Hepatocyte (in vitro differentiated cells): ENCODE results near the gene RPS13.
"Not testable (repeated sequence)": the region's sequence is repeated elsewhere in the genome, so short reads cannot be mapped to it uniquely, and the experiment has no call there.

Experiments used
- EZH2 ChIP-seq: fragments of 200-600 bp; sonication (generic); IDR thresholded peaks from 2 replicates; pipeline ENCODE4 v1.6.1; 2016; ENCODE audit warnings: antibody characterized with exemption, mild to moderate bottlenecking, borderline replicate concordance
- EZH2phosphoT487 ChIP-seq: fragments of 200-600 bp; sonication (generic); IDR thresholded peaks from one replicate; pipeline ENCODE4 v1.6.1; 2018; ENCODE audit warnings: antibody characterized with exemption, mild to moderate bottlenecking, low read depth, moderate library complexity; ENCODE audit not compliant: unreplicated experiment, severe bottlenecking
- TF ChIP-seq, protein P1 (sequence below): fragments of 200-600 bp; sonication (generic); IDR thresholded peaks from 2 replicates; pipeline ENCODE4 v1.5.1; 2016; ENCODE audit warnings: antibody characterized with exemption, mild to moderate bottlenecking; ENCODE audit not compliant: poor library complexity

DNA sequence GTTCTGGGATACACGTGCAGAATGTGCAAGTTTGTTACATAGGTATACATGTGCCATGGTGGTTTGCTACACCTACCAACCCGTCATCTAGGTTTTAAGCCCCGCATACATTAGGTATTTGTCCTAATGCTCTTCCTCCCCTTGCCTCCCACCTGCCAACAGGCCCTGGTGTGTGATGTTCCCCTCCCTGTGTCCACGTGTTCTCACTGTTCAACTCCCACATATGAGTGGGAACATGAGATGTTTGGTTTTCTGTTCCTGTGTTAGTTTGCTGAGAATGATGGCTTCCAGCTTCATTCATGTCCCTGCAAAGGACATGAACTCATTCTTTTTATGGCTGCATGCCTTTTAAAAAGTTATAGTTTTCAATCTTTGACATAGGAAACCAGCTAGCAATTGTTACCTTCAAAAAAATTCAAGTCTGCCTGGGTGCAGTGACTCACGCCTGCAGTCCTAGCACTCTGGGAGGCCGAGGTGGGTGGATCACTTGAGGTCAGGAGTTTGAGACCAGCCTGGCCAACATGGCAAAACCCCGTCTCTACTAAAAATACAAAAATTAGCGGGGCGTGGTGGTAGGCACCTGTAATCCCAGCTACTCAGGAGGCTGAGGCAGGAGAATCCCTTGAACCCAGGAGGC, 28.1 kb upstream of the RPS13 start:
- TF ChIP-seq, protein P1, sequence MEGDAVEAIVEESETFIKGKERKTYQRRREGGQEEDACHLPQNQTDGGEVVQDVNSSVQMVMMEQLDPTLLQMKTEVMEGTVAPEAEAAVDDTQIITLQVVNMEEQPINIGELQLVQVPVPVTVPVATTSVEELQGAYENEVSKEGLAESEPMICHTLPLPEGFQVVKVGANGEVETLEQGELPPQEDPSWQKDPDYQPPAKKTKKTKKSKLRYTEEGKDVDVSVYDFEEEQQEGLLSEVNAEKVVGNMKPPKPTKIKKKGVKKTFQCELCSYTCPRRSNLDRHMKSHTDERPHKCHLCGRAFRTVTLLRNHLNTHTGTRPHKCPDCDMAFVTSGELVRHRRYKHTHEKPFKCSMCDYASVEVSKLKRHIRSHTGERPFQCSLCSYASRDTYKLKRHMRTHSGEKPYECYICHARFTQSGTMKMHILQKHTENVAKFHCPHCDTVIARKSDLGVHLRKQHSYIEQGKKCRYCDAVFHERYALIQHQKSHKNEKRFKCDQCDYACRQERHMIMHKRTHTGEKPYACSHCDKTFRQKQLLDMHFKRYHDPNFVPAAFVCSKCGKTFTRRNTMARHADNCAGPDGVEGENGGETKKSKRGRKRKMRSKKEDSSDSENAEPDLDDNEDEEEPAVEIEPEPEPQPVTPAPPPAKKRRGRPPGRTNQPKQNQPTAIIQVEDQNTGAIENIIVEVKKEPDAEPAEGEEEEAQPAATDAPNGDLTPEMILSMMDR = not testable (repeated sequence)
- not testable (repeated sequence) for TF ChIP-seq EZH2, EZH2phosphoT487
